GM19438 (cell line): ENCODE data around the gene PTPRG.

Source experiments
- ATAC-seq: cut with Tn5 transposase; IDR thresholded peaks from one replicate; pipeline ENCODE4 v1.9.1; 2021; ENCODE audit warnings: low read depth; ENCODE audit not compliant: unreplicated experiment

Gene PTPRG

DNA sequence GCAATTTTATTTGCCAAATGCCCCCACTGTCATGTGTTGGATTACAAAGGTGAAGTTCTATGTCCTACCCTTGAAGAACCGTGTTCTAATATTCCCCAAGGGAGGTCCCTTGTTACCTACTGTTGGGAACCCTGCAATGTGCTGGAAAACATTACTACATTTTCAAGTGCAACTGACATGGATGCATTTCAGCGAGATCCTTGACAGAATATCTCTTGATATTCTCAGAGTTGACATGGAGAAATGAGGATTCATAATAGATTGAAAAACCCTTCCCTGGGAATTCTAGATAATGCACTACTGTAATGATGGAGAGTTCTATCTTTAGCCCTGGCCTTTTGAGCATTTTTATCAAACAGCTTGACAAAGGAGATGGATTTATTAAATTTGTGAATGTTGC, 414.6 kb downstream of the PTPRG start:
- no peak for ATAC-seq

GRCh38 chr3:61978460-61979419, 417.4 kb downstream of the PTPRG start:
- no peak for ATAC-seq

DNA sequence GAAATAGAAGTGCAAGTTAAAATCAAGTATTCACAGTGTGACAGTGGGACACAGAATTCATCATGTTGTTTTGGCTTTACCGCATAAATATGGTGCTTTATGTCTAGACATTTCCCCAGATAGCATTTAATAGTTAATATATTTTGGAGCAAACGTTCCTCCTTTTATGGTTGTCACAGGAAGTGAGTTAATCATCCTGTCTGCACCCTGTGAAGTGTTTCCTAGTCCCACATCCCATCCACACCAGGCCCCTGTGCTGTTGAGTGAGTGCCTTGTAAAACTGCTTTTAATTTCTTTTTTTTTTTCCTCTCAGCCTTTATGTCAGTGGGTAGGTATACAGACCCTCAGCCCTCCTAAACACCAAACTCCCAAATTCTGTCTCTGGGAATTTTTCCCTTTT, 418.3 kb downstream of the PTPRG start:
- no peak for ATAC-seq

DNA sequence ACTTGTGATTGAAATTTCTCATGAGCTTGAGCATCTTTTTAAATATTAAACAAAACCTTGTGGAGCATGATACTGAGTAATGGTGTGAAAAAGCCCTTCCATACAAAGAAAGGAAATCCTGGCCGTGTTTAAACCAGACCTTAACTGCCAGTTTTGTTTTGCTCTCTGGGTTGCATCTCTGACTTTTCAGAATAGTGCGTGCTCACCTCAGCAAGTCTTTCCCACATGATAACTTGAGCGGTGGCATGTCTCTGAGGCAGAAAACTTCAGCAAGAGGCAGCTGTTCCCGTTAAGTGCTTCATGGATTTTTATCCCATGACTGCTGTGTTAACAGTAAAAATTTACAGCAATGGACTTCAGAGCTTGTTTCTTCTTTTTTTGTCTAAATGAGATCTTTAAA, 418.7 kb downstream of the PTPRG start:
- ATAC-seq, result no peak

DNA sequence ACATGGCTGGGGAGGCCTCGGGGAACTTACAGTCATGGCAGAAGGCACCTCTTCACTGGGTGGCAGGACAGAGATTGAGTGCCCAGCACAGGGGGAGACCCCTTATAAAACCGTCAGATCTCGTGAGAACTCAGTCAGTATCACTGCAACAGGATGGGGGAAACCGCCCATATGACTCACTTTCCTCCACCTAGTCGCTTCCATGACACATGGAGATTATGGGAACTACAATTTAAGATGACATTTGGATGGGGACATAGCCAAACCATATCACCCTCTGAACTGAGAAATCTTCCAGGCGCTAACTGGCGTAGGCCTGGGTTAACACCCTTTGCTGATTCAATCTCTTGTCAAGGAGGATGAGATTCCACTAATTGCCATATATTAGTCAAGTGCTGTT, 419.7 kb downstream of the PTPRG start:
- ATAC-seq, result no peak

- no peak for ATAC-seq
Measured at GRCh38 chr3:61983479-61983878, 422.1 kb downstream of the PTPRG start.

- no peak for ATAC-seq
Measured at GRCh38 chr3:61985020-61985419, 423.6 kb downstream of the PTPRG start.

DNA sequence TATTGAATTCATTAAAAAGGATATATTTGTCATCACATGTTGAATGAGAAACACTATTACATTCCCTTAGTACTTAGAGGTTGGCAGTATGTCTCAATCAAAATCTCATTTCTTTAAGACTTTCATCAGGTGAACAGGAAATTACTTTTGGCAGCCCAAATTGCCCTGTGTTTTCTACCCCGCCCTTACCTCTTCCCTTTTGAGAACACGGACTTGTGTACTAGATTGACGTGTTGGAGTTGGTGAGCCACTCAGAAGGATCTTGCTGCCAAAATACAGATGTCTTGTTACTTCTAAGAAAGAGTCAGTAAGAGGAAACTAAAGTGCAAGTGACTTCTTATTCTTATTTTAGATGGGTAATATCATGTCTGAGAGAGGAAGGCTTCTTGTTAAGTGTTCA, 425.1 kb downstream of the PTPRG start:
- ATAC-seq, result no peak

DNA sequence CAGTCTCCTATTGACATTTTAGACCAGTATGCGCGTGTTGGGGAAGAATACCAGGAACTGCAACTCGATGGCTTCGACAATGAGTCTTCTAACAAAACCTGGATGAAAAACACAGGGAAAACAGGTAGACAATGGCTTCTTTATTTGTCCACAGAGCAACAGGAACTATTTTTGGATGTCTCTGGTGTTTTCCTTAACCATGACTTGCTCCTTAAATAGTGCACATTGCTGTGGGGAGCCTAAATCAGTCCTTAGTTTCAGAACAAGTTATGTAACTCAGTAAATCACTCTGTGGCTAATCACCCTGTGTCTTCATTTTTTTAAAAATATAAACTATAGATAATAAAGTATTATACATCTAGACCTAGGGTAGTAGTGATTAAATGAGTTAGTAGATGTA, 428.3 kb downstream of the PTPRG start:
- no peak for ATAC-seq

GRCh38 chr3:61990327-61991027, 429.1 kb downstream of the PTPRG start:
- ATAC-seq, result no peak

GRCh38 chr3:61991706-61992105, 430.3 kb downstream of the PTPRG start:
- no peak for ATAC-seq

DNA sequence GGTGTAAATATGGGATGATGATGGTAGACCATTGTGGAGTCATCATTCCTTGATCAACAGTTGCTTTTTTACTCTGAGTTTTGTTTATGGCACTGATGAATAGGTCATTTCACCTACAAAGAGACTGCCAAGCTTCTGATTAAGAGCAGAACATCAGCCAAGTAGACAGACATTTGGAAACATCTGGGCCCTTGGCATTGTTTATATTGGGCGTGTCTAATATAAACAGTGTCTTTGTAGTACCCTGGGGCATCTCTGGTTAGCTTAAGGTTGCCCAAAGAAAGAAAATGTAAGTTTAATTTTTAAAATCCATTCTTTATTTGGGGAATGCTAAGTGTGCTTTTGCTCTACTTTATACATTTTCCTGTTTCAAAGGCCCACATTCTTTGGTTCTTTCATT, 435.0 kb downstream of the PTPRG start:
- no peak for ATAC-seq

DNA sequence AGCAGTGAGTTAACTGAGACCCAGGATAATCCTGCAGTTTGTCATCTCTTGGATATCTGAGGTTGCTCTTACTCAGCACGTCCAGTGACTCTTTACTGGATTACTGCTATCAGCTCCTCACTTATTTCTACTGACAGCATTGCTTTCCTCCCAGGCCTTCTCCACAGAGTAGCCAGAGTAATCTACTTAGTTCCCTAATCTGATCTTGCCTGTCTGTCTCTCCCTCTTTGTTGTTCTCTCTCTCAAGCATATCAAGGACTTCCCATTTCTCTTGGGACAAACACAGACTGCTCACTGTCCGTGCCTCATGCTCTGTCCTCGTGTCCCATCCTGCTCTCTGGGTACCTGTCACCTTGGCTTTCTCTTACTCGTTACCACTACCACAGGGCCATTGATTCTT, 435.7 kb downstream of the PTPRG start:
- no peak for ATAC-seq

GRCh38 chr3:62003835-62004234, 442.5 kb downstream of the PTPRG start:
- no peak for ATAC-seq

DNA sequence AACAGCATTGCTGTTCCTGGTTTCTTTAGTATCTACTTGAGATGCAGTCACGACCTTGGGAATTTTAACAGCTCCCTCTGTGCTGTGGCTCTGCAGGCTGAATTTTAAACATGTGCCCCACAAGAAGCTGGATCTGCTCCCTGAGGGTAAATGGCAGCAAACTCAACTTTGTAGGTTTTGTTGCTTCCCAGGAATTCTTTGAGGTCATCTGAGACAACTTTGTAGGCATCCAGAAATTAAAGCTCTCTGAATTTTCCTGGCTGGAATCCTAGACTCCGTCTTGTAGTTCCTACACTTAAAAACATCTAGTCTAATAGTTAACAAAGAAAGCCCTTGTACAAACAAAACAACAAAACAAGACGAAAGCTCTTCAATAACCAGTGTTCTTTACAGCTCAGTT, 445.7 kb downstream of the PTPRG start:
- no peak for ATAC-seq

GRCh38 chr3:62010989-62011388, 449.6 kb downstream of the PTPRG start:
- ATAC-seq, result no peak

DNA sequence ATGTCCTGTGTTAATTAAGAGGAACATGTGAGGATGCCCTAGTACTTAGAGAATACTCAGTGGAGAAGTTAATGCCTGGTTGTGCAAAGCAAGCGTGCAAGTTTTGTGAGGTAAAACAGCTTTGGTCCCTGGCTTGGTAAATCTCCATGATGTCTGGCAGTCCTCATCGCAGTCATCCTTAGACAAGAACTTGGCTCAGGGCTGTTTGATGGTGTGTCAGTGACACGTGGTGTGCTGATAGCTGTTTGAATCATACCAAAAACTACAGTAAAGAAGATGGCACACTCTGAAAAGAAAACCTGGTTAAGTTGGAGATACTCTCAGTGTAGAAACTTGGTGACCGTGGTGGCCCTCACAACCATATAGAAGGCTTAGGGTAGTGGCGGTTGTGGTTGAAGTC, 450.3 kb downstream of the PTPRG start:
- ATAC-seq, result no peak

- no peak for ATAC-seq
Measured at GRCh38 chr3:62013951-62014350, 452.6 kb downstream of the PTPRG start.

GRCh38 chr3:62015111-62015510, 453.7 kb downstream of the PTPRG start:
- ATAC-seq, result no peak

DNA sequence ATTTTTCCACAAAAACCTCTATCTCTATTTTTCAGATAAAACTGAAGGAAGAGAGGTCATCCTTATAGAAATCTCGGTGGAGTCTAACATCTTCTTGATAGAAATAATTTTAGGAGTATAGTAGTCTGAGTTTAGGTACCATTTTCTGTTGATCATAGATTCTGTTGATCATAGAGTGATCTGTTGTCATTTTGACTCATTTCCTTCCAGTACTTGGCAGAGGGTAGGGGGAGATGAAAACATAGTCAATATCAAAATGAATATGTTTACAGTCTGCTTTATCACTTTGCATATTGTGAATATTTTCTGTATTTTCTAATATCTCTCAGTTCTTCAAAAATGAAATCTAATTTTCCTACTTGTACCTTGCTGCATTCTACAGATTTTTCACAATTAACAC, 458.5 kb downstream of the PTPRG start:
- ATAC-seq, result no peak

GRCh38 chr3:62020706-62021105, 459.3 kb downstream of the PTPRG start:
- ATAC-seq, result no peak

- no peak for ATAC-seq
Measured at GRCh38 chr3:62022312-62022711, 460.9 kb downstream of the PTPRG start.
